Activated effector memory CD4-positive, alpha-beta T cell treated with Interleukin-2 at 50 U/mL for 16 hours (primary cell): ENCODE measurements around the gene KCTD11.
A peak's percentile ranks its signal among the peaks of the same experiment; 100 is the strongest.
"Not testable (repeated sequence)": the region's sequence is repeated elsewhere in the genome, so short reads cannot be mapped to it uniquely, and the experiment has no call there.

ENCODE experiments used
- DNase-seq: peaks from one replicate; pipeline ENCODE4 v3.0.0-alpha.2; 2020

The KCTD11 gene

GRCh38 chr17:7346761-7347614 lies 5.0 kb upstream of the KCTD11 start:
- no peak for DNase-seq

GRCh38 chr17:7347630-7348477 lies 4.1 kb upstream of the KCTD11 start:
- DNase-seq, result no peak

GRCh38 chr17:7348478-7349242 lies 3.3 kb upstream of the KCTD11 start:
- DNase-seq, result no peak

DNA sequence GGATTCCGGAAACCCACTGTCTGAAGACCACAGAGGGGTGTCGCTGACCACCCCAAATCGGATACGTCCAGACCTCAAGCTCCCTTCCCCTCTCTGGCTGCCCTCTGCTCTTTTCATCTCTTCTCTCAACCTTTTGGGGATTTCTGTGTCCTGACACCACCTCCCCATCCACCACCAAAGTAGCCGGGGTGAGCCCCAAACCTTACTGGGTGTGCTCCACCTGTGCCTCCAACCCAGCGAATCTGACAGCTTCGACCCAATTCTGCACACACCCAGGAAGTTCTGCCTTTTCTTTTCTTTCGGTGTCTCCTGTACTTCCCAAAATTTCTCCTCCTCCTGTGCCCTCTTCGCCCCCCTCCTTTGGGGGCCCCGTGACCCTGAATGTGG lies 534 bp downstream of the KCTD11 start:
- DNase-seq, result no peak

GRCh38 chr17:7352910-7353635 lies 1.1 kb downstream of the KCTD11 start:
- DNase-seq, result no peak

- no peak for DNase-seq
These were observed 2.4 kb downstream of the KCTD11 start for GRCh38 chr17:7354262-7354843.

DNA sequence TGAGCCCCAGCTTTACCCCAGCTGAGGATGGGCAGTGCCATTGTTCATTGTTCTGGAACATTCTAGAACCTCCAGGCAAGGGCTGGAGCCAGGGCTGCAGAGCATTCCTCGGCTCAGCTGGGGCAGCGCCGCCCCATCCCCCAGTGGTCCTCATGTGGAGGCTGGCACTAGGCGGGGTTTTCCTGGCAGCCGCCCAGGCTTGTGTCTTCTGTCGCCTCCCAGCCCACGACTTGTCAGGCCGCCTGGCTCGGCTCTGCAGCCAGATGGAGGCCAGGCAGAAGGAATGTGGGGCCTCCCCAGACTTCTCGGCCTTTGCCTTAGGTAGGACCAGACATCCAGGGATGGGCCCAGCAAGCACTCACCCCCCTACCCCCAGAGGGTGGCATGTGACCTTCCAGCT lies 3.1 kb downstream of the KCTD11 start, which contains the start of gene TMEM95:
Gene TMEM95 (plus strand): TSS at position 104 of the 400 bp plus-strand sequence. CDS start 49 bp downstream, at position 153.
- DNase-seq, result no peak

DNA sequence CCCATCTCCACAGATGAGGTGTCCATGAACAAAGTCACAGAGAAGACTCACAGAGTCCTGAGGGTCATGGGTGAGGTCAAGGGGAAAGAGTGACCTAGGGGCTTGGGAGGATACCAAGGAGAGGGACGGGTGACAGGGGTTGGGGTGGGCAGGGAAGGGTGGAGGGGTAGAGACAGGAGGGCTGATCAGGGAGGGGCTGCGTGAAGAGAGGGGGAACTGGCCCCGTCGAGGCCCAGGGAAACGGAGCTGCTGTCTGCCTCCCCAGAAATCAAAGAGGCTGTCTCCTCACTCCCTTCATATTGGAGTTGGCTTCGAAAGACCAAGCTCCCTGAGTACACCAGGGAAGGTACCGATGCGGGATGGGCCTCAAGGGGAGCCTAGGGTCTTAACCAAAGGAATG lies 3.6 kb downstream of the KCTD11 start:
- no peak for DNase-seq

DNA sequence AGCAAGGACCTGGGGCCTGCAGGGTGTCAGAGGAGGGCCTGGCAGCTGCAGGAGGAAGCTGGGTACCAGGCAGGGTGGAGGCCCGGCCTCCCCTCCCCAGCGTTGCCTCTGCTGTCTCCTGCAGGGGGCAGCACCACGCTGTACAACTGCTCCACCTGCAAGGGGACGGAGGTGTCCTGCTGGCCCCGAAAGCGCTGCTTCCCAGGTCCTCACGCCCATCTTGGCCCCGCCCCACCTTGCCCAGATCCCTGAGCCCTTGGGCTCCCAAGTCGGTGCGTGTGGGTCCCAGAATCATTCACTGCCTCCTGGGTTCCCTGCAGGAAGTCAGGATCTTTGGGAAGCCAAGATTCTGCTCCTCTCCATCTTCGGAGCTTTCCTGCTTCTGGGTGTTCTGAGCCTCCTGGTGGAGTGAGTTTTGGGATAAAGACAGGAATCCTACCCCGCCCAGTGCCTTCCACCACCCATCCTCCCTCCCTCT lies 4.1 kb downstream of the KCTD11 start:
- peak; percentile 77 for DNase-seq

DNA sequence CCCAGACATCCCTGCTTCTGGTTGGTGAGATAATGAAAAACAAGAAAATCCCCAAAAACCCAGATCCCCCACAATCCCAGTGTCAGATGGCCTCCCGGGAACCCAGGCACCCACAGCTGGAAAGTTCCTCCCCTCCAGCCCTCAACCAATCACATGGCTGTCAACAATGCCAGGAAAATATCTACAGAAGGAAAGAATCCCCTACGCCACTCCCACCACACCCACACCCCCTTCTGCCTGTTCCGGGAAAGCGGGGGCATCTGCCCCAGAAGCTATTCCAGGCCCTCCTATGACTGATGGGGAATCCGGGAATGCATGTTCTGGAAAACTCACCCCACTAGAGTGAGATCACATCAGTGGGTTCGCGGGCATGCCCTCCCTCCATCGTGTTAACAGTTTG lies 4.8 kb downstream of the KCTD11 start:
- no peak for DNase-seq

- DNase-seq, result no peak
These were observed 5.4 kb downstream of the KCTD11 start for GRCh38 chr17:7357381-7357780.

DNA sequence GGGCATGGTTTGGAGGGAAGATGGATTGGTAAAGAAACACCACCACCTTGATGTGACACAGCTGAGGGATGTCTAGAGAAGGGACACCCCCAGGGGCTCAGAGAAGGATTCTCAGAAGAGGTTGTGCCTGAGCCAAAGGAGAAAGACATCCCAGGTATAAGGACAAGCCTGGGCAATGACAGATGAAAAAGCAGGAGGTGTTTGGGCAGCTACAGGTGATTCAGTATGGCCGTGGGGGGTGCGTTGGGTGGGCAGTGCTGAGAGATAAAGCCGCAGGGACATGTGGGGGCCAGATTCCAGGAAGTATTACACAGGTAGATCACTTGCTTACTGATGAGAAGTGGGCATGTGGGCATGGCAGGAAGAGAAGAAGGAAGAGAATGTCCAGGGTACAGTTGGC lies 9.9 kb downstream of the KCTD11 start:
- no peak for DNase-seq

GRCh38 chr17:7363311-7363710 lies 11.3 kb downstream of the KCTD11 start:
- DNase-seq, result no peak

DNA sequence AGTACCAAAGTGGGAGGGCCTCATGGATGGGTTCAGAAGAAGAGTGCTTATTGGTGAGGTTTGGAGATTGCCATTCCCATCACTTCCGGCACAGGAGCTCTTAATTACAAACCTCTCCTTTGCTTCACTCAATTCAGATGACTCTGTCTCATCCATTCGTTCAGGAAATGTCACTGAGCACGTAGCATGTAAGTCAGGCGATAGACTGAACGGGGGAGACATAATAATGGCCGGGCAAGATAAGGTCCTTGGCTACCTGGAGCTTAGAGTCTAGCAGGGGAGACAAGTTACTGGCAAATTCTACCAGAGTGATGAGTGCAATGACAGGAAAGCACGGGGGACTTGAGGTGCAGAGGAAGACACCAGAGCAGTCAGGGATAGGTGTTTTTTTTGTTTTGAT lies 14.0 kb downstream of the KCTD11 start:
- not testable (repeated sequence) for DNase-seq

DNA sequence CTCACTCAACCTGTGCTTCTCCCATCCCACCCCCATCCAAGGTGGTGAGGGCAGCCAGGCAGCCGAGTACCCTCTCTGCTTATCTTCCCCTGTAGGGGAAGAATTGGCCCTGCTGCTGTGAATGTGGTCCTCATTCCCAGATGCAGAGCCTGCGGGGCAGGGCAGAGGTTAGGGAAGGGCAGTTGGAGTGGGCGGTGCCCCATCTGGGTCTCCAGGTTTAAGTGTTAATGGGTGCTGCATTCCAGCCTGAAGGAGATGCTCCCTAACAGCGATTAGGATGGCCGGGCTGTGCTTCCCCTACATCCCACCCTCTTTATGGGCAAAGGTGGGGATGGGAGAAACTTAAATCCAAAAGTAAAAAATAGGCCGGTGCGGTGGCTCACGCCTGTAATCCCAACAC lies 15.1 kb downstream of the KCTD11 start:
- DNase-seq, result no peak

GRCh38 chr17:7367918-7368598 lies 16.1 kb downstream of the KCTD11 start:
- DNase-seq, result no peak

DNA sequence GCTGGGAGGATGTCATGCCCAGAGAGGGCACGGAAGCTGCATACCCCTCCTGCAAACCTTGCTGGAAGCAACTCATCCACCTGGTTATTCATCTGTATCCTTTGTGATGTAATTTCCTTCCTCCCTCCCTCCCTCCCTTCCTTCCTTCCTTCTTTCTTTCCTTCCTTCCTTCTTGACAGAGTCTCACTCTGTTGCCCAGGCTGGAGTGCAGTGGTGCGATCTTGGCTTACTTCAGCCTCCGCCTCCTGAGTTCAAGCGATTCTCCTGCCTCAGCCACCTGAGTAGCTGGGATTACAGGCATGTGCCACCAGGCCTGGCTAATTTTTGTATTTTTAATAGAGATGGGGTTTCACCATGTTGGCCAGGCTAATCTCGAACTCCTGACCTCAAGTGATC lies 16.6 kb downstream of the KCTD11 start:
- DNase-seq, result not testable (repeated sequence)

DNA sequence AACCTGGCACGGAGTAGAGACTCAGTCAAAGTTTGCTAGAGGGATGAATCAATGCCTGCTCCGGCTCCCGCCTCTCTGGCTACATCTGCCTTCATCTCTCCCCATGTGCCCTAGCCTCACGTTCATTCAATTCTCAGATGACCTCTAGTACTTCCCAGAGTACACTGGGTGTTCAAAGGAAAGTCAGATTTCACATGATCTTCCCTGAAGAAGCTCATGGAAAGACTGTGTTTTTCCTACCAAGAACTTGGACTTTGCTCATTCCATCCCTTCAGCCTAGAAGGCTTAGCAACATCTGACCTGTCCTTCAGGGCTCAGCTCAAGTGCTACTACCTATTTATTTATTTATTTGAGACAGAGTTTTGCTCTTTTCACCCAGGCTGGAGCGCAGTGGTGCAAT lies 17.9 kb downstream of the KCTD11 start:
- no peak for DNase-seq

DNA sequence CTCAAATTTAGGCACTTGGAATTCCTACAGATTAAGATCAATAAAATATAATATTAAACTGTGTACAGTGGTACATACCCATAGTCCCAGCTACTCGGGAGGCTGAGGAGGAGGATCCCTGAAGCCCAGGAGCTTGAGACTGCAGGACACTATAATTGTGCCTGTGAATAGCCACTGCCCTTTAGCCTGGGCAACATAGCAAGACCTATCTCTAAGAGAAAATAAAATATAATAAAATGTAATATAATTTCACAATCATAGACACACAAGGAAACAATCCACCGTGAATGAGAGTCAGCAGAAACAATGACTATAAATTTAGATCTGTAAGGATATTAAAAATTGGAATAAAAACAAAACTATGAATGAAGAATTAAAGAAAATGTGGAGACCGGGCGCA lies 18.9 kb downstream of the KCTD11 start:
- DNase-seq, result no peak

GRCh38 chr17:7374353-7374752 lies 22.4 kb downstream of the KCTD11 start:
- DNase-seq, result no peak

DNA sequence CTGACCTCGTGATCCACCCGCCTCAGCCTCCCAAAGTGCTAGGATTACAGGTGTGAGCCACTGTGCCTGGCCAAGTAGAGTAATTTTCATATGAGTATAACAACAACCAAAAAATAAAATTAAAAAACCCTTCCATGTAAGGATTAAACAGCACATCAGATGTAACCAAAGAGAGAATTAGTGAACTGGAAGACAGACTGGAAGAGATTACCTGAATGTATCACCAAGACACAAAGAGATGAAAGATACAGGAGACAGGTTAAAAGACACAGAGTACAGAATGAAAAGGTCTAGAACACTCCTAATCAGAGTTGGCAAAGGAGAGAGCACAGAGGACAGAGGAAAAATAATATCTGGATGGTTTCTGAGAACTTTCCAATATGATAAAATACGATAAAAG lies 27.2 kb downstream of the KCTD11 start:
- no peak for DNase-seq
